GM19035 (cell line): Measurements from ENCODE around the gene CPEB4.

ENCODE experiments used
- ATAC-seq: cut with Tn5 transposase; IDR thresholded peaks from one replicate; pipeline ENCODE4 v1.9.1; 2021; ENCODE audit not compliant: unreplicated experiment

The CPEB4 gene

DNA sequence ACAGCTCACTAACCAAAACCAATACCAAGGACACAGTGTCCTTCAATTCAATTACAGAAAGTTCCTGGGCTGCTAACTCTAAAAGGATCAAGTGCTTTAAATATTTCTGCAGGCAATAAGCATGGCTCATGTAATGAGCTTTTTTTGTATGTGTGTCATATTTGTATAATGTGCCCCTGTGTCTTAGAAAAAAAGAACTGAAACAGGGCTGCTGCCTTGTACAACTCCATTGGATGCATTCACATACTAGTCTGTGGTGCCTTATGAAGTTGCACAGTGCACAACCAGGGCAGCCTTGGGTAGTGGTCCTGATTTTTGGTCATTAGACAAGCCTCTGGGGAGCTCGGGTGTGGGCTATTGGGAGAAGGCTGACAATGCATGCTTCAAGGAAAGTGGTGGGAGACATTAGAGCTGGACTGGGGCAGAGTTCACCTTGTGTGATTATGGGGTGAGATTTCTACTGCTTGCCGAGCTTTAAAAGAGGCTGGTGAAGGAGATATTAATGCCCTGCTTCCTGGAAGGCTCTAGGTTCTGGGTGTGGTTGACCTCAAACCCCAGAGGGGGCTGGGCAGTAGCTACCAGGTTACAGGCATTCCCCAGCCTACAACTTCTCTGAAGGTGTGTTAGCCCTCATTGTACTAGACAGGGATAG lies 3.6 kb upstream of the CPEB4 start:
- ATAC-seq = no peak

DNA sequence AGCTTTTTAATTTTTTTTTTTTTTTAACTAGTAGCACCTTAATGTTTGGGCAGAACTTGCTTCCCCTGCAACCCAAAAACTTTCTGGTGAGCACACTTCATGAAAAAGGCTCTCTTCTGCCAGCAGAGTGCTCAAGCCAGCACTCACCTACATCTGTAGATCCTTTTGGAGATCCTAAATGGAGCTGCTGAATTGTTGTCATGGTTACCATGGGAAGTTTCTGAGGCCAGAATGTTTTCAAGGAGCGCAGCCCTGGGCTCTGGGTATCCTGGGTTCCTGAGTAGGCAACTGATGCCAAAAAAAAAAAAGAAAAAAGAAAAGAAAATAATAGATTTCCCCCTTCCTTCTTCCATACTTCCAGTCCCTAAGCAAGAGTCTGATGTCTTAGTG lies 3.1 kb upstream of the CPEB4 start:
- no peak for ATAC-seq

DNA sequence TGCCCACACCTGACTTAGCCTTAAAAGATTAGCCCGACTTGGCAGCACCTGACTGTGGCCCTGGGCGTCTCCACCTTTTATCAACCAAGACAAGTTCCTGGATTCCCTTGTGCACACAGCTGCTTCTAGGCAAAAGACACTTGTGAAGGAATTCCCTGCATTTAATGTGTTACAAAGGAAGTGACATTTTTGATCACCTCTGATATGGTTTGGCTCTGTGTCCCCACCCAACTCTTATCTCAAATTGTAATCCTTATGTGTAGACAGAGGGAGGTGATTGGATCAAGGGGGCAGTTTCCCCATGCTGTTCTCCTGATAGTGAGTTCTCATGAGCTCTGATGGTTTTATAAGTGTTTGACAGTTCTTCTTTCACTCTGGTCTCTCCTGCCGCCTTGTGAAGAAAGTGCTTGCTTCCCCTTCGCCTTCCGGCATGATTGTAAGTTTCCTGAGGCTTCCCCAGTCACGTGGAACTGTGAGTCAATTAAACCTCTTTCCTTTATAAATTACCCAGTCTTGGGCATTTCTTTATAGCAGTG lies 2.6 kb upstream of the CPEB4 start:
- ATAC-seq = no peak

DNA sequence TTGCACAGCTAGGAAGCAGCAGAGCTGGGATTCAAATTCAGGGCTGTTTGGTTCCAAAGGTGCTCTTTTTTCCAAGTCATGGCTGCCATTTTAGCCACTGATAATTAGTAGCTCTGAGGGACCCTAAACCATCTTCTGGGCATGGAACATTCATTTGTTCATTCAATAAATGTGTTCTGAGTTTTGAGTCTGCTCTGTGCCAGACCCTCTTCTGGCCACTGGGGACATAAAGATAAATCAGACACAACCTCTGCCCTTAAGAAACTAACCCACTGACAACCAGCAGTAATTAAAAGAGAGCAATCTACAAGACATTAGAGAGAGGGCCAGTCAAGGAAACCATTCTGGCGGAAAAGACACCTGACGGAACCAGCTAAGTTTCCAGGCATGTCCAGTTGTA lies 2.0 kb upstream of the CPEB4 start:
- no peak for ATAC-seq

DNA sequence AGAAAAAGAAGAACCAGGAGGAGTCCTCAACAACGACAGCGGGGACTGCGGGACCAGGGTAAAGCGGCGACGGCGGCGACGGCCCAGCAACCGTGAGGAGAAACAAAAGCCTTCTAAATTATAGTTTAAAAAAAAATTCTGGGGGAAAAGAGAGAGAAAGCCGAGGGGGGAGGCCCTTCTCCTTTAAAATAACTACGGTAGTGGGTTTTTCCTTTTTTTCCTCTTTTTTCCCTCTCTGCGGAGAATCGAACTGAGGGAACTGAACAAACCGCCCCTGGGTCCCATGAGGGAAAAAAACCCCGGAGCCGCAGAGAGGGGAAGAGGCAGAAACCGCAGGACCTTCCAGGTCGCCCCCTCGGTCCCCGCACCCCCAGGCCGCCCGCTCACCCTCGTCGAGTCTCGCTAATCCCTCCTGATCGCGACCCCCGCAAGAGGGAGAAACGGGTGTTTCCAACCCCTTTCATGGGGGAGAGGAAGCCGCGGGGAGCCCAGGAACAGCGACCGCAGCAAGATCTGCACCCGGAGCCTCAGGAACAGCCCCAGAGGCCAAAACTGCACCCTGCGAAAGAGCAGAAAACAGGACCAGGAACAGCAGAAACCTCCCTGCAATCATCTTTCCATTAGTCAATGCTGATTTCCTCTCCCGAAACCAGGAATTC lies 453 bp downstream of the CPEB4 start:
- ATAC-seq = no peak

DNA sequence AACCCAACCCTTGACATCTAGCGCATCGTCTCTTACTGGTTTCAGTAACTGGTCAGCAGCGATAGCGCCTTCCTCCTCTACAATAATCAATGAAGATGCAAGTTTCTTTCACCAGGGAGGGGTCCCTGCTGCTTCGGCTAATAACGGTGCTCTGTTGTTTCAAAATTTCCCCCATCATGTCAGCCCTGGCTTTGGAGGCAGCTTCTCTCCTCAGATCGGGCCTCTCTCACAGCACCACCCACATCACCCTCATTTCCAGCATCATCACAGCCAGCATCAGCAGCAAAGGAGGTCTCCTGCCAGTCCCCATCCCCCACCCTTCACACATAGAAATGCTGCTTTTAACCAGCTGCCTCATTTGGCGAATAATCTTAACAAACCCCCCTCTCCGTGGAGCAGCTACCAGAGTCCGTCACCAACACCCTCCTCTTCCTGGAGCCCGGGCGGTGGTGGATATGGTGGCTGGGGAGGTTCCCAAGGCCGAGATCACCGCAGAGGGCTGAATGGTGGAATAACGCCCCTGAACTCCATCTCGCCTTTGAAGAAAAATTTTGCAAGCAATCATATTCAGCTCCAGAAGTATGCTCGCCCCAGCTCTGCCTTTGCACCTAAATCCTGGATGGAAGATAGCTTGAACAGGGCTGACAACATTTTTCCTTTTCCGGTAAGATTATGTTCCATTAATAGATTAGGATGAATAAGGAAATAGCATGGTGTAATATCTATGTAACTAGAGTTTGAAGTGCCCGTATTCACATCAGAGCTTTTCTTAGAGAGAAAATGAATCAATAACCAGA lies 2.2 kb downstream of the CPEB4 start:
- no peak for ATAC-seq

DNA sequence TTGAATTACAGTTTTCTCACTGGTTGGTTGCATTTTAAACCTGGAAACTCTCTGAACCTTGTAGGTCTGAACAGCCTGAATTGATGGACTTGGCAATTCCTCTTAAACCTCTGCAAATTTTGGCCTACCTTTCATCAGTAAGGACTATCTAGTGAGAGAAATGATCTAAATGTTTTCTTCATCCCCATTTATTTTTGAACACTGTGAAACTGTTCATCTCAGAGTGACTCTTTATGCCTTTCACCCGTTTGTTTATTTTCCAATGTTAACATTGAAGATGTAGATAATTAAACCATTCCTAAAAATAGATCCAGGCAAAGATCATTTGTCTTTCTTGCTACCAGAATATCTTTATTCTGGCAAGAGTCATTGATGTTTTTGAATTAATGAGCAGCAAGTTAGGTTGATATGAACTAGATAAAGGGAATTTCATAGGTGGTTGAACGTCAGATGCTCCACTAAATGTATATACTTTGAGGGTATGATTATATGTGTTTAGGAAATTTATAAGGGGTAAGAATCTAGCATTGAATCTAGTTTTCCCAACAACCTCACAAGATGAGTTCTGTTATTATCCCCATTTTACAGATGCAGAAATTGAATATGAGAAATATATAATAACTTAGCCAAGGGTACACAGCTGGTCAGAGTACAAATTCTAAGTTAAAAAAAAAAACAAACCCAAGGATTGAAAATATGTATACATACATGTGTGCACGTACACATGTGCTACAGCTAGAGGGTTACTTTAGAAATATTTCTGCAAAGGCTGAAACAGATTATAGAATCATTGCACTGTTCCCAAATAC lies 3.4 kb downstream of the CPEB4 start:
- no peak for ATAC-seq

DNA sequence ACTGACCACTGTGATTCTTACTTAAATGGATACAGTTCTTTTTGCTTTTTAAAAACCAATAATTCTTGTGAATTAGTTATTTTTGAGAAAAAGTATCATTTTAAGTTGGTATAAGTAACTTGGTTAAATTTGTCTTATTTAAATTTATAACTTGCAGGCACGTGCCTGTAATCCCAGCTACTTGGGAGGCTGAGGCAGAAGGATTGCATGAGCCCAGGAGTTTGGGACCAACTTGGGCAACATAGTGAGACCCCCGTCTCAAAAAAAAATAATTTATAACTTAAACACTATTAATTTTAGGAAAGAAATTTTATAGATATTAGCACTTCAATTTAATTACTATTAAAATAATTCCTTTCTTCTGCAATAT lies 5.0 kb downstream of the CPEB4 start:
- ATAC-seq = no peak

DNA sequence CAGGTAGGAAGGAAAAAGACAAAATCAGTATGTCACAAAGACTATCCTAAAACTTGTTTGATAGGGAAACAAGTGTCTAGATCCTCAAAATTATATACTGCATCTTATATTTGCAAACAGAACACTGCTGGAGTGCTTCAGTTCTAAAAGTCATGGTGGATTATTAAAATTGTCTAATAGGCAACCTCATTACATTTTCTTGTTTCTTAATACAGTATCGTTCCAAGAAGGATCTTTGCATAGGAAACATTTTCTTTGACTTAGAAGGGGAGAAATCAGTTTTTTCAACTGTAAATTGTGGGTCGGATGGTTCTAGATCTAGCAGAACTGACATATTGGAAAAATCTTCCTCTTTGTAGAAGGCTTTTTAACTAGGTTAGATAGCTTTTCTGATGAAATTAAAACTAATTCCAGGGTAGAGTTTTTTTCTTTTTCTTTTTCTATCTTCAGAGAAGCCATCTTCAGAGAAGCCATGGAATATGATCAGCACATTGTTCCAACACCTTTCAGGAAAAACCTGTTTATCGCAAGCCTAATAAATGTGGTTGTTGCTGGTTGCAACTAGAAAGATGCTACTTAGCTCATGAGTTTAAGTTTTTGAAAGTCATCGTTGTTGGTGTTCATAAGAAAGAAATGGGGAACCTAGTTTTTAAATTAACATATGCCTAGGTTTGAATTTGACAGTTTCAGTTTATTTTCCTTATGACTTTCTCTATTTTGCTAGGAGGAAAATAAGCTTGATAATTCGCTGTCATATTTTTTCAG lies 7.4 kb downstream of the CPEB4 start:
- ATAC-seq = no peak

DNA sequence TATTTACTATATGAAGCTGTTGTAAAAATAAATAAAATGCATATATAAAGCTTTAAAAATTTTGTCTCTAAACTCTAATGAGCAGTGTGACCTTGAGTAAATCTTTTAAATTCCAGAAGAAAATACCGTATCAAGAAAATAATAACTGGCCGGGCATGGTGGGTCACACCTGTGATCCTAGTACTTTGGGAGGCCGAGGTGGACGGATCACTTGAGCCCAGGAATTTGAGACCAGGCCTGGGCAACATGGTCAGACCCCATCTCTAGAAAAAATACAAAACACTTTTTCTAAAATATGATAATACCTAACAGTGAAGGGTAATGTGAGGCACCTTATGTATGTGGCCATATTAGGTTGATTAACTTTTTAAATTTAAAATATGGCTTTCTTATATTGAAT lies 8.5 kb downstream of the CPEB4 start:
- ATAC-seq = no peak

DNA sequence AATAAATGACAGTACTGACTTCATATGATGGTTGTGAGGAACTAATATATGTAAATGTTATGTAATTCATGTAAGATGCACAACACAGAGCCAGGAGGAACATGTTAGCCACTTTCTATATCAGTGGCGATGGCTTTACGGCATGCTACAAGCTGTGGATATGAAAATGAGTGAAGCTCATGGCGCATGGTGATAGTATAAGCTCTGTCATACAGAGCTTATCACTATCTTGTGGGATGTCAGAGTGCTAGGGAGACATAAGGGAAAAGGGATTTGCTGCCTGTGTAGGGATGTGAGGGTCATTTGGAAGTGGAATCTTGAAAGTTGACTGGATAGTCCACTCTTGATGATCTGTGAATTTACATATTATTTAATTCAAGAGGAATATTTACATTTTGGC lies 13.6 kb downstream of the CPEB4 start:
- ATAC-seq = no peak

DNA sequence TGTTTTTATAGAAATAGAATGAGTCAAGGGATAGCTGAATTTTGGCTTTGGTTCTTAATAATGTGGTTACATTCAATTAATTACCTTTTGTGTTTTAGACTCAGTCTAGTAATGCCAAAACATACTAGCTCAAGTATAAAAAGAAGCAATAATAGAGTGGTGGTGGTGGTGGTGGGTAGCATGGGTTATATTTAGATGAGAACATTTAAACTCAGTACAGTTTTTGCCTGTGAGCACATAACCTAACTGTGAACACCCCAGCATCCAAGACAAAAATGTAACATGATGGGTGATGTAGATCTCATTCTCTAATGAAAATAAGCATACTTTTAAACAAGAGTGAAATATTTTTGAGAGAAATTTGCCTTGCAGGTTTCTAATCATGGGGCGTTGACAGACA lies 14.2 kb downstream of the CPEB4 start:
- ATAC-seq = no peak

DNA sequence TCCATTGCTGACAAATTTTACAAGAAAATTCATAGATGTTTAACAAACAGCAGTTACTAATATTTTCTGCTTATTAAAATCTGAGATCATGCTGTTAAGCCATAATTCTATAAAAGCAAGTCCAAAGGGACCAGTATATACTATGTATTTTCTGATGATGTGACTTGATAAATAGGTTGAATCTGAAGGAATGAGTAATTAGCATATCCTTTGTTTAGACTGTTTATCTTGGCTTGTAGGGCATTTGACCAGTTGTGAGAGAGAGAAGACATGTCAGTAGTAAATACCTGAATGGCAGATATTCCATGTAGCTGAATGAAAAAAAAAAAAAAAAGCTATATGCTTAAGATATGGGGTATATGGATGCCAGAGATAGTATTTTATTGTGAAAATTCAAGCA lies 14.6 kb downstream of the CPEB4 start:
- no peak for ATAC-seq

DNA sequence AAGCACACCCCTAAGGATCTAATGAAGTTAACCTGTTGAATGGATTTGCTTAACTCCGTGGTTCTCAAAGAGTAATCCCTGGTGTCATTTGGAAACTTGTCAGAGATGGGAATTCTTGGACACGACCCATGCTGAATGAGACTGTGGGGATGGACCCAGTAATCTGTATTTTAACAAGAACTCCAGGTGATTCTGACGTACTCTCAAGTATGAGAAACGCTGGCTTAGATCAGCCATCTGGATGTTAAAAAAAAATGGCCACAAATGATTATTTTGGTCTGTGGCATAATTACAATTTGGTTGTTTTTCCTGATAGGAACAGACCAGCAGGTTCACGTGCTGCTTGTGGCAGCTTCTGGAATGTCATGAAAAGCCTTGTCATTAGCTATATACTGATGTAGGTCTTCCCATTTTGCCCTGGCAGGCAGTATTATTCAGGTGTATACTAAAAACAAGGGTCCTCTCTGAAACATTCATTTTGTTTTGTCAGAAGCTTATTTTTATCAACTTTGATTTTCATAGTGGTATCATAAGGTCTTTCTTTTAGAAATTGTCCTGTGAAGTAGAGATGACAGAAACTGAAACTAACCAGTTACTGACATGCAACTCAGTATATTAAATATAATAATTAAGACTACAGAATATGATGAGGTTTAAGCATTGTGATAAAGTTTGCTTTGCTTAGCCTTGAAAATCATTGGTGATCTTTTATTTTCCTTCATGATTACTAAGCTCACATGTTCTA lies 15.4 kb downstream of the CPEB4 start:
- ATAC-seq = no peak

DNA sequence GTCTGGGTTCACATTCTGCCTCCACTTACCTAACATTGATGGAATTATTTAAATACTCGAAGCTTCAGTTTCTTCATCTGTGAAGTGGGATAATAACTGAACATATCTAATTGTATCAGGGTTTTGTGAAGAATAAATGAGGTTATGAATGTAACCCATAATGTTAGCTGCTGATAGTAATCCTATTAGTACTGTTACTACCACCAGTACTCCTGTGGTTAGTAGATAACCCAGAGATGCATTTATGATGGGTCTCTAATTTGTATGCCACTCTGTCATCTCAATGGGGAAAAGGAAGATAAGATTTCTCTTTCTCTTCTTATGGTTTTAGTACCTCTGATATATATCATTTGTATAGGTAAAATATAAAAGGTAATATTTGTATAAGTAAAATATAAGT lies 16.0 kb downstream of the CPEB4 start:
- ATAC-seq = no peak

DNA sequence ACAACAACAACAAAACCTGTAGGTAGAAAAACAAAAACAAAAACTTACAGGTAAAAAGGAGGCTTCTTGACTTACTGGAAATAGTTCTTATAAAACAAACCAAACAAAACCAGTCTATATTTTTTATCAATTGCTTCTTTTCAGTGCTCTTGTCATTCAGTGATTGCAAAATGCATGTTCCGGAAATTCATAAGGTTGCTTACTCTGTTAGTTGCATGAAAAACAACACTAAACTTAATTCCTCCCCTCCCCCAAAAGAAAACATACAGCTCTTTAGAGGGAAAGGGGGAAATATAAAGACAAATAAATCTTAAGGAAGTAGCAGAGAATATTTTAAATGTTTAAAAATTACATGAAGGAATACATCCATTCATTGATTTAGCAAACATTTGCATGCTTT lies 19.1 kb downstream of the CPEB4 start:
- ATAC-seq = no peak

DNA sequence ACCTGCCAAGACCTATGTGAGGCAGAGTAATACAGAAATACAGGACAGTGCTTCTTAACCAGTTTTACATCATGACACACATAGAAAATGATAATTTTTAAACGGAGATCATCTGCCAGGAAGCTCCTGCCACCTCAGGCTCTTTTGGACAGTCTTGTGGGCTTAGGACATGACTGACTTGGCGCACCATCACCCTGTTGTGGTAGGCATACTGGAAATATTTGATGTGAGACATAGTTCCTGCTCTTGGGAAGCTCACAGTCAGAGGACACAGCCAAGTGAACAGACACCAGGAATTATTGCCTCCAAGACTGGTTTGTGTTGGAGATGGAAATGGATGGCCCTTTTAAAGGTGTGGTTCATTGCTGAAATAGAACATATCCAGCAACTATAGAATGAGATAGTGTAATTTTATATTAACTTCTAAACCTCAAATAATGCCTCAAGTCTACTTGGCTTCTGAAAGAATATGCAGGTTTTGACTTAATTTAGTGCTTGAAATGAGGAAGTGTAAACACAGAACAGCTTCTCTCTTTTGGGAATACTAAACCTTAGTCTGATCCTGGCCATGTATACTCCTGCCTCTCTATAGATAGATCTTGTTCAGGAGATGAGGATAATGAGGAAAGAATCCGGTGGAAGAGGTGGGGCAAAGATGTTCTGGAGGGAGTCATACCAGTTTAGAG lies 19.7 kb downstream of the CPEB4 start:
- ATAC-seq = no peak

DNA sequence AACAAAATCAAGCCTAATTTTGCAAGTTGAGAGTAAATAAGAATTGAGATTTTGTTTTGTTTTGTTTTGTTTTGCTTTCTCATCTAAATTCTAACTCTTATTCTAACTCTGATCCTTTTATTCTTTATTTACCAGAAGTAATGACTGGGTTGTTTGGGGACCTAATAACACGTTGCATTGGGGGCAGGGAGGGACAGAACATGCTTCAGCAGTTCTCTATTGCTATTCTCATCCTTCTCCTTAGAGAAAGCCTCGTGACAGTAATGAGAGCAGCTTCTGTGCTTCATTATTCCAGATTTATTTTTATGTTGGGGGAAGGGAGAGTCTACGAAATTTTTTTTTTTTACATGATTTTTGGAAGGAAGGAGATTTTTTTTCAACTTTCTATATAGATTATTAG lies 21.1 kb downstream of the CPEB4 start:
- no peak for ATAC-seq

DNA sequence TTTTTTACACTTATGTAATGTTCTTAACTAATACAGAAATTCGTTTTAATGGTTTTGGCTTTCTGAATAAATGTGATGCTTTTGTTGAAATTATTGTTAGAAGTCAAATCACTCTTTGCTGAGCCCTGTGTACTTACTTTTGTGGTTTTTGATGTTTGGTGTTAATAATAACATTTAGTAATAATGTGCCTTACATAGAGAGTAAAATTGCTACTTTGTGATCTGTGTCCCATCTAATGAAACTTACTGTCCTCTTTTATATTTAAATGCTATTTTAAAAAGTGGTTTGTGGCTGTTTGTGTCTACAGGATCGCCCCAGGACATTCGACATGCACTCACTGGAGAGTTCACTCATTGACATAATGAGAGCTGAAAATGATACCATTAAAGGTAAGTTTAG lies 22.1 kb downstream of the CPEB4 start:
- ATAC-seq = no peak
